Naive B cell (primary cell): ENCODE results near the gene COQ2. TPM values are rescaled to one million over a fixed set of nuclear protein-coding genes. Genes with fewer than 3 reads are reported as not detected.
A peak's percentile ranks its signal among the peaks of the same experiment; 100 is the strongest.
"Not testable (repeated sequence)": the region's sequence is repeated elsewhere in the genome, so short reads cannot be mapped to it uniquely, and the experiment has no call there.

Source experiments
- ATAC-seq, 2 donors: fragments of 150-1000 bp; cut with Tn5 transposase; 2 replicates each; pipeline ENCODE4 v1.10.0; 2021; ENCODE audit warnings: low read depth in 2 of 2, mild to moderate bottlenecking in 2 of 2, moderate library complexity in 2 of 2
- DNase-seq: peaks from one replicate; pipeline ENCODE4 v3.0.0; 2022
- H3K27ac Mint-ChIP-seq, 6 donors: one replicate each; pipeline ENCODE4 v1.8.0; 2020 to 2022; ENCODE audit warnings: mild to moderate bottlenecking in 6 of 6, mixed read lengths in 6 of 6, moderate library complexity in 5 of 6, inconsistent platforms in 2 of 6
- H3K27me3 Mint-ChIP-seq, 3 donors: one replicate each; pipeline ENCODE4 v1.8.0; 2021 to 2022; ENCODE audit warnings: mixed read lengths in 3 of 3, mild to moderate bottlenecking in 1 of 3
- H3K36me3 Mint-ChIP-seq, 2 donors: one replicate each; pipeline ENCODE4 v1.8.0; 2020 to 2022; ENCODE audit warnings: mixed read lengths in 2 of 2, inconsistent platforms in 1 of 2, mild to moderate bottlenecking in 1 of 2
- H3K4me1 Mint-ChIP-seq, 3 donors: one replicate each; pipeline ENCODE4 v1.8.0; 2020 to 2022; ENCODE audit warnings: mixed read lengths in 3 of 3, inconsistent platforms in 1 of 3, mild to moderate bottlenecking in 1 of 3, moderate library complexity in 1 of 3
- H3K4me3 Mint-ChIP-seq, 8 donors: one replicate each; pipeline ENCODE4 v1.8.0; 2020 to 2022; ENCODE audit warnings: mild to moderate bottlenecking in 8 of 8, mixed read lengths in 8 of 8, moderate library complexity in 8 of 8, inconsistent platforms in 2 of 8
- H3K9me3 Mint-ChIP-seq, 7 donors: one replicate each; pipeline ENCODE4 v1.8.0; 2020 to 2022; ENCODE audit warnings: mixed read lengths in 7 of 7, mild to moderate bottlenecking in 5 of 7, inconsistent platforms in 2 of 7, moderate library complexity in 1 of 7
- polyA plus RNA-seq, 6 donors: library from polyadenylated mRNA; unstranded; fragments of 300-500 nt; fragmentation: Illumina TruSeq; gene quantifications; one replicate each; pipeline ENCODE4 v1.2.3, GENCODE V29; 2021; ENCODE audit warnings: low read depth in 6 of 6

COQ2 gene
- polyA plus RNA-seq, 6 donors from 2014 or later, result 3.2 to 12.4 (median 11.5) TPM

- peak; percentile 68 for DNase-seq
- H3K4me1 Mint-ChIP-seq, result peaks cover 26 to 57% (median 41%) of the 10 kb centered on the region in 3 donors
- H3K9me3 Mint-ChIP-seq, result no peaks in the 10 kb centered on the region
- no peaks in the 10 kb centered on the region for H3K36me3 Mint-ChIP-seq
- H3K27me3 Mint-ChIP-seq, result no peaks in the 10 kb centered on the region
- H3K27ac Mint-ChIP-seq, result peak overlapping the region in 3 of 6 donors; percentile 30 to 86 (median 40)
- peak; percentile 77 to 79 for ATAC-seq
- peak overlapping the region in 3 of 8 donors; percentile 28 to 64 (median 62) for H3K4me3 Mint-ChIP-seq
Observed at GRCh38 chr4:83252782-83253405, 31.7 kb downstream of the COQ2 start.

DNA sequence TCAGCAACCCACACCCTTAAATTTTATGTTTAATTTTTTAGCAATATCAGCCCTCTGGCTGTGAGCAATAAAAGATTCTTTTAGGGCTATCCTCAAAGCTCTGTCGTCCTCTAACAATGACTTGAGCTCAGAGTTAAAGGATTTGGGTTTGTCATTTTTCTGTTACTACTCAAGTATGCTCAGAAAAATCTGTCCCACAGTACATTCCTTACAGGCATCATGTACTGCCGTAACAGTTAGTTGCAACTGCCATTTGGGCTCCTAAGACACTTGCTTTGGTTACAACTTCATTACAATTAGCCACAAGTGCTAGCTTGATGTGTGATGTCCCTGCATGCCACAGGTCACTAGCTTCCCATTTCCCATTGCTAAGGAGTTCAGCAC lies 33.2 kb downstream of the COQ2 start:
- peaks cover 21 to 55% (median 39%) of the 10 kb centered on the region in 3 donors for H3K4me1 Mint-ChIP-seq
- H3K4me3 Mint-ChIP-seq, result peak overlapping the region in 1 of 8 donors; percentile 41
- peak overlapping the region in 1 of 6 donors; percentile 50 for H3K27ac Mint-ChIP-seq
- no peak for DNase-seq
- no peaks in the 10 kb centered on the region for H3K27me3 Mint-ChIP-seq
- H3K36me3 Mint-ChIP-seq, result no peaks in the 10 kb centered on the region
- H3K9me3 Mint-ChIP-seq, result no peaks in the 10 kb centered on the region
- no peak for ATAC-seq

DNA sequence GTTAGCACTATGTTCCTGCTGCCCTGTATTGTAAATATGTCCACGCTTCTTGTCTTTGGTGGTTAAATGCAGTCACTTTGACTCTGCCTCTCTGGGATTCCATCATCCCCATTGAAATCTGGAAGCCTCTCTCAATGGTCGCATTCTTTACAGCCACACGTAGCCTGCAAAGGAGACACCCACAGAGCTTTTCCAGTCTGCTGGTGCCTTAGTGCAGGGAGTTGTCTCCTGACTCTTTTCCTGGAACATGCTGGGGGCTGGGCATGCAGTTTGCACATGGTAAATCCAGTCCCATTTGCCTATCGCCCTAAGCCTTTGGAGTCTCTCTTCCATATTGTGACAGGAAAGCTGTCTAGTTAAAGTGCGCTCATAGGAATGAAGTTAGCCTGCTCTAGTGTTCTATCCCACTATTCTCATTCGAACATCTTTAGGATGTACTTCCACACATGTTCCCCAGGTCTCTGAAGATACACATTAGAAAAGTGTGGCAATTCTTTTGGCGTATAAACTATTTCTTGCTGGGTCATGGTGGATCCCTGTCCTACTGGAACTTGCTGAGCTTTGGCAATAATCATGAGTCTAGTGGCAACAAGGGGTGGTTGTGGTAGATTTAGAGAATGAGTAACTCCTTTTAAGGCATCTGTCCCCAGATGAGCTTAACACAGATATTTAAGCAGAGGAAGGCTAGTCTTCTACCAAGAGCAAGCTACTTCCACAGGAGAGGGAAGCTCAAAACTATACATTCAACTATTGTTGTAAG lies 33.7 kb downstream of the COQ2 start:
- Mint-ChIP-seq H3K4me3 (no peak overlapping the region), H3K9me3 (no peaks in the 10 kb centered on the region), H3K36me3 (no peaks in the 10 kb centered on the region), H3K27ac (peak overlapping the region in 2 of 6 donors; percentile 34 to 61), H3K27me3 (no peaks in the 10 kb centered on the region), H3K4me1 (peaks cover 21 to 52% (median 43%) of the 10 kb centered on the region in 3 donors)
- DNase-seq (no peak), ATAC-seq (no peak)

- DNase-seq (no peak), ATAC-seq (no peak)
- Mint-ChIP-seq H3K4me3 (no peak overlapping the region), H3K36me3 (no peaks in the 10 kb centered on the region), H3K4me1 (peaks cover 36 to 63% (median 60%) of the 10 kb centered on the region in 3 donors), H3K9me3 (peaks cover 0 to 3% (median 0%) of the 10 kb centered on the region in 7 donors), H3K27ac (peak overlapping the region in 2 of 6 donors; percentile 15 to 49), H3K27me3 (no peaks in the 10 kb centered on the region)
Observed at GRCh38 chr4:83248486-83248885, 36.1 kb downstream of the COQ2 start.

DNA sequence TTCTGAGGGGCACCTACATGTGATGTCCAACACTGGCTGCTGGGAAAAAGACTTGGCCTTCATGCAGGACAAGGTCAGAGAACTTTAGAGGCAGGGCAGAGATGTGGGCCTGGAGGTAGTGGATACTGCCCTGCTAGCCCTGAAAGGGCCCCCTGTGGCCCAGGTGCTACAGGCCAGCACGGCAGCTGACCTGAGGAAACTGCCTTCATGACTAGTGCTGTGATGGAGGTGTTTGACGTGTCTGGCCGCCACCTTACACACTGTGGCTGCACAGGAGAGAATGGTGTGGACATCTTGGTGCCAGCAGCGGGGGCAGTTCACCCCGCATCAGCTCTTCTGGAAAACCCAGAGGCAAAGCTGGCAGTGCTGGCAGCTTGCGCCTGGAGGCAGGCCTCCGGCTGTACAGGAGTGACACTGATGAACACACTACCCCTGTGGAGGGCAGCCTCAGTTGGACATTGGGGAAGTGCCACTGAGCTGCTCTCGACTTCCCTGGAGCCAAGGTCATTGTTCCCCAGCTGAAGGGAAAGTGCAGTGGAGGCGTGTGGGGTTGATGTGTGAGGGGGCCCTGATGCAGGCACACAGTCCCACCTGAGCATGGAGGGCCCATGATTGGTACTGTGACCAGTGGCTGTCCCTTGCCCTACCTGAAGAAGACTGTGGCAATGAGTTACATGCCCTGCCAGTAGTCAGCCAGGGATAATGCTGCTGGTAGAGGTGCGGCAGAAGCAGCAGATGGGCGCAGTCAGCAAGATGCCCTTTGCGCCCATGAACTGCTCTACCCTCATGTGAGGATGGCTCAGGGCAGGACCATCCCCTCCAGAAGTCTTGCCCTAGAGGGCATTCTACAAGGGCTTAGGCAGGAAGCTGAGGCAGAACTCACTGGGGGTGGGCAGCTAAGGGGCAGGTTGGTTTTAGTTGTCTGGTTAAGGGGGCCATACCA lies 36.9 kb downstream of the COQ2 start:
- DNase-seq, result no peak
- H3K4me3 Mint-ChIP-seq, result no peak overlapping the region

GRCh38 chr4:83241132-83241531 lies 43.5 kb downstream of the COQ2 start:
- ATAC-seq, result no peak
- Mint-ChIP-seq H3K9me3 (peaks cover 0 to 3% (median 0%) of the 10 kb centered on the region in 7 donors), H3K27me3 (no peaks in the 10 kb centered on the region), H3K27ac (peak overlapping the region in 3 of 6 donors; percentile 29 to 84 (median 58)), H3K4me1 (peaks cover 34 to 56% (median 51%) of the 10 kb centered on the region in 3 donors), H3K4me3 (peak overlapping the region in 1 of 8 donors; percentile 40), H3K36me3 (no peaks in the 10 kb centered on the region)
- DNase-seq, result no peak

More for the DNA sequence above, 36.9 kb downstream of the COQ2 start:
- Mint-ChIP-seq H3K27me3 (no peaks in the 10 kb centered on the region), H3K4me1 (peaks cover 30 to 60% (median 59%) of the 10 kb centered on the region in 3 donors), H3K27ac (peak overlapping the region in 2 of 6 donors; percentile 15 to 33), H3K36me3 (no peaks in the 10 kb centered on the region), H3K9me3 (peaks cover 0 to 3% (median 0%) of the 10 kb centered on the region in 7 donors)
- no peak for ATAC-seq

GRCh38 chr4:83240379-83240875 lies 44.2 kb downstream of the COQ2 start:
- Mint-ChIP-seq H3K9me3 (peaks cover 0 to 3% (median 0%) of the 10 kb centered on the region in 7 donors), H3K4me3 (peak overlapping the region in 6 of 8 donors; percentile 6 to 64 (median 53)), H3K27ac (peak overlapping the region in 3 of 6 donors; percentile 47 to 68 (median 60)), H3K36me3 (no peaks in the 10 kb centered on the region), H3K4me1 (peaks cover 40 to 56% (median 54%) of the 10 kb centered on the region in 3 donors), H3K27me3 (no peaks in the 10 kb centered on the region)
- ATAC-seq, result peak; percentile 87 to 88
- no peak for DNase-seq

- ATAC-seq (no peak), DNase-seq (no peak)
- Mint-ChIP-seq H3K27ac (peak overlapping the region in 1 of 6 donors; percentile 39), H3K36me3 (no peaks in the 10 kb centered on the region), H3K4me3 (no peak overlapping the region), H3K27me3 (no peaks in the 10 kb centered on the region), H3K9me3 (no peaks in the 10 kb centered on the region), H3K4me1 (peaks cover 30 to 48% (median 41%) of the 10 kb centered on the region in 3 donors)
Observed at GRCh38 chr4:83238393-83239248, 46.0 kb downstream of the COQ2 start.

GRCh38 chr4:83237591-83237990 lies 47.0 kb downstream of the COQ2 start:
- Mint-ChIP-seq H3K9me3 (no peaks in the 10 kb centered on the region), H3K36me3 (no peaks in the 10 kb centered on the region), H3K4me1 (peaks cover 31 to 48% (median 35%) of the 10 kb centered on the region in 3 donors), H3K4me3 (no peak overlapping the region), H3K27me3 (no peaks in the 10 kb centered on the region), H3K27ac (no peak overlapping the region)
- no peak for ATAC-seq
- DNase-seq, result no peak

DNA sequence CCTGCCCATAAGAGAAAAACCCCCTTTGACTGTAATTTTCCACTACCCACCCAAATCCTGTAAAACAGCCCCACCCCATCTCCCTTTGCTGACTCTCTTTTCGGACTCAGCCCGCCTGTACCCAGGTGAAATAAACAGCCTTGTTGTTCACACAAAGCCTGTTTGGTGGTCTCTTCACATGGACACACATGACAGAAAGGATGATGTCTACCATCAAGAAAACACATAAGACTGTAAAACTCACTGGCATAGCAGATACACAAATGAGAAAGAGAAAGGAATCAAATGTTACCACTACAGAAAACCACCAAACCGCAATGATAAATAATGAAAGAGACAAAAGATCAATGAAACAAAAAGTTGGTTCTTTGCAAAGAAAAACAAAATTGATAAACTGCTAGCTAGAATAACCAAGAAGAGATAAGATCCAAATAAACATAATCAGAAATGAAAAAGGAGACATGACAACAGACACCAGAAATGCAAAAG lies 48.9 kb downstream of the COQ2 start:
- H3K9me3 Mint-ChIP-seq, ATAC-seq, H3K27me3 Mint-ChIP-seq, H3K36me3 Mint-ChIP-seq, DNase-seq: not testable (repeated sequence)
- H3K27ac Mint-ChIP-seq, result peak overlapping the region in 3 of 6 donors; percentile 44 to 80 (median 66)
- H3K4me3 Mint-ChIP-seq, result peak overlapping the region in 5 of 8 donors; percentile 5 to 83 (median 21)
- H3K4me1 Mint-ChIP-seq, result peaks cover 40 to 52% (median 44%) of the 10 kb centered on the region in 3 donors

DNA sequence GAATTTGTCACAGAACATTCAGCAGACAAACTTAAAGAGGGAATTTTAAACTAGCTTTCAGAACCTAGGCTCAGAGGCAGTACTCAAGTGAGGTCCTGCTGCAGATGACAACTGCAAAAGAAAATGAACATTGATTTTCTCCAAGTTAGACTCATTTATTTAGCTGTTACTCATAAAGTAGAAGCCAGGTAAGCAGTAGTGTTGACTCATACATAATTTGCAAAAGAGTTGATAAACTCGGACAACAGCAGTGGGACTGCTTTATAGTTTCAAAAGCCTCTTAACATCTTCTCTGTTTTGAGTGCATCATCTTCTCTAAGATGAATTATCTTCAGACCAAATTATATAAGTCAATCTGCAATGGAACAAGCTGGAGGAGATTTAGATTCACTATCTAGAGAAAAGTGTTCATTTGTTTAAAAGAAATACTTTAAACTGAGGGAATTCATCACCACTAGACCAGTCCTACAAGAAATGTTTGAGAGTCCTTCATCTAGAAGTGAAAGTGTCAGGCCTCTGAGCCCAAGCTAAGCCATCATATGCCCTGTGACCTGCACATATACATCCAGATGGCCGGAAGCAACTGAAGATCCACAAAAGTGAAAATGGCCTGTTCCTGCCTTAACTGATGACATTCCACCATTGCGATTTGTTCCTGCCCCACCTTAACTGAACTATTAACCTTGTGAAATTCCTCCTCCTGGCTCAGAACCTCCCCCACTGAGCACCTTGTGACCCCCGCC lies 49.5 kb downstream of the COQ2 start:
- H3K4me1 Mint-ChIP-seq, result peaks cover 35 to 52% (median 38%) of the 10 kb centered on the region in 3 donors
- H3K4me3 Mint-ChIP-seq, result peak overlapping the region in 5 of 8 donors; percentile 5 to 83 (median 21)
- peak overlapping the region in 3 of 6 donors; percentile 44 to 80 (median 66) for H3K27ac Mint-ChIP-seq
- no peak for DNase-seq
- H3K27me3 Mint-ChIP-seq, result no peaks in the 10 kb centered on the region
- no peak for ATAC-seq
- H3K9me3 Mint-ChIP-seq, result peaks cover 0 to 5% (median 0%) of the 10 kb centered on the region in 7 donors
- H3K36me3 Mint-ChIP-seq, result no peaks in the 10 kb centered on the region
